ENCODE results near the gene GRK4.

GRK4 gene

DNA sequence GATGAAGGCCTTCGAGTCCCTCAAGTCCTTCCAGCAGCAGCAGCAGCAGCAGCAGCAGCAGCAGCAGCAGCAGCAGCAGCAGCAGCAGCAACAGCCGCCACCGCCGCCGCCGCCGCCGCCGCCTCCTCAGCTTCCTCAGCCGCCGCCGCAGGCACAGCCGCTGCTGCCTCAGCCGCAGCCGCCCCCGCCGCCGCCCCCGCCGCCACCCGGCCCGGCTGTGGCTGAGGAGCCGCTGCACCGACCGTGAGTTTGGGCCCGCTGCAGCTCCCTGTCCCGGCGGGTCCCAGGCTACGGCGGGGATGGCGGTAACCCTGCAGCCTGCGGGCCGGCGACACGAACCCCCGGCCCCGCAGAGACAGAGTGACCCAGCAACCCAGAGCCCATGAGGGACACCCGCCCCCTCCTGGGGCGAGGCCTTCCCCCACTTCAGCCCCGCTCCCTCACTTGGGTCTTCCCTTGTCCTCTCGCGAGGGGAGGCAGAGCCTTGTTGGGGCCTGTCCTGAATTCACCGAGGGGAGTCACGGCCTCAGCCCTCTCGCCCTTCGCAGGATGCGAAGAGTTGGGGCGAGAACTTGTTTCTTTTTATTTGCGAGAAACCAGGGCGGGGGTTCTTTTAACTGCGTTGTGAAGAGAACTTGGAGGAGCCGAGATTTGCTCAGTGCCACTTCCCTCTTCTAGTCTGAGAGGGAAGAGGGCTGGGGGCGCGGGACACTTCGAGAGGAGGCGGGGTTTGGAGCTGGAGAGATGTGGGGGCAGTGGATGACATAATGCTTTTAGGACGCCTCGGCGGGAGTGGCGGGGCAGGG is 111.7 kb downstream of the GRK4 start:
- DNase-seq = peak; percentile 20 to 42

DNA sequence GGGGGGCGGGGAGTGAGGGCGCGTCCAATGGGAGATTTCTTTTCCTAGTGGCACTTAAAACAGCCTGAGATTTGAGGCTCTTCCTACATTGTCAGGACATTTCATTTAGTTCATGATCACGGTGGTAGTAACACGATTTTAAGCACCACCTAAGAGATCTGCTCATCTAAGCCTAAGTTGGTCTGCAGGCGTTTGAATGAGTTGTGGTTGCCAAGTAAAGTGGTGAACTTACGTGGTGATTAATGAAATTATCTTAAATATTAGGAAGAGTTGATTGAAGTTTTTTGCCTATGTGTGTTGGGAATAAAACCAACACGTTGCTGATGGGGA is 112.2 kb downstream of the GRK4 start:
- DNase-seq = no peak

DNA sequence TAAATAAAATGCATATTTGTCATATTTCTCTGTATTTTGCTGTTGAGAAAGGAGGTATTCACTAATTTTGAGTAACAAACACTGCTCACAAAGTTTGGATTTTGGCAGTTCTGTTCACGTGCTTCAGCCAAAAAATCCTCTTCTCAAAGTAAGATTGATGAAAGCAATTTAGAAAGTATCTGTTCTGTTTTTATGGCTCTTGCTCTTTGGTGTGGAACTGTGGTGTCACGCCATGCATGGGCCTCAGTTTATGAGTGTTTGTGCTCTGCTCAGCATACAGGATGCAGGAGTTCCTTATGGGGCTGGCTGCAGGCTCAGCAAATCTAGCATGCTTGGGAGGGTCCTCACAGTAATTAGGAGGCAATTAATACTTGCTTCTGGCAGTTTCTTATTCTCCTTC is 114.4 kb downstream of the GRK4 start:
- no peak for DNase-seq

DNA sequence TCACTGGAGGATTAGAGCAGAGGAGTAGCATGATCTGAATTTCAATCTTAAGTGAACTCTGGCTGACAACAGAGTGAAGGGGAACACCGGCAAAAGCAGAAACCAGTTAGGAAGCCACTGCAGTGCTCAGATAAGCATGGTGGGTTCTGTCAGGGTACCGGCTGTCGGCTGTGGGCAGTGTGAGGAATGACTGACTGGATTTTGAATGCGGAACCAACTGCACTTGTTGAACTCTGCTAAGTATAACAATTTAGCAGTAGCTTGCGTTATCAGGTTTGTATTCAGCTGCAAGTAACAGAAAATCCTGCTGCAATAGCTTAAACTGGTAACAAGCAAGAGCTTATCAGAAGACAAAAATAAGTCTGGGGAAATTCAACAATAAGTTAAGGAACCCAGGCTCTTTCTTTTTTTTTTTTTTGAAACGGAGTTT is 116.3 kb downstream of the GRK4 start:
- DNase-seq = no peak

DNA sequence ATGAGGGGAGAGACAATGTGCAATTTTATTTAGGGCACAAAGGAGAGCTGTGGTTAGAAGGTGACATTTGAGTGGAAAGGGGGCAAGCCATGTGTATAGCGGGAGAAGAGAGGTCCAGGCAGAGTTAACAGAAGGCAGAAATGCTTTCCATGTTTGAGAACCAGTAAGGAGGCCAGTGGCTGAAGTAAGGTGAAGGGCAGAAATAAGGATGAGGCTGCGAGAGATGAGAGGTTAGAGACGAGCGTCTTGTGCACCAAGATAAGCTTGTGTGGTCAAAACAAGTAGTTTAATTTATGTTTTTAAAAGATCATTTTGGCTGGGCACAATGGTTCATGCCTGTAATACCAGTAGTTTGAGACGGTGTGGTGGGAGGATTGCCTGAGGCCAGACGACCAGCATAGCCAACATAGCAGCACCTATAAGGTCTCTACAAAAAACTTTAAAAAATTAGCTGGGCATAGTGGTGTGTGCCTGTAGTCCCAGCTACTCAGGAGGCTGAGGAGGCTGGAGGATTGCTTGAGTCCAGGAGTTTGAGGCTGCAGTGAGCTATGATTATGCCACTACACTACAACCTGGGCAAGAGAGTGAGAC is 119.6 kb downstream of the GRK4 start:
- no peak for DNase-seq

DNA sequence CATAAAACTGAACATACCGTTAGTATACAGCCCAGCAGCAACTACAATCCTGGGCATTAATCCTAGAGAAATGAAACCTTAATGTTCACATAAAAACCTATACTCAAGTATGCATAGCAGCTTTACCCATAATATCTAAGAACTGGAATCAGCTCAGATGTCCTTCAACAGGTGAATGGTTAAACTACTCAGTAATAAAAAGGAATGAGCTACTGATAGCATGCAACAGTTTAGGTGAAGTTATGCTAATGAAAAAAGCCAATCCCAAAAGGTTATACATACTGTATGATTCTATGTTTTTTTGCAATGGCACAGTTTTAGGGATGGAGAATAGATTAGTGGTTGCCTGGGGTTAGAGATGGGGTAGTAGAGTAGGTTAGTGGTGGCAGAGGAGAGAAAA is 120.4 kb downstream of the GRK4 start:
- no peak for DNase-seq

DNA sequence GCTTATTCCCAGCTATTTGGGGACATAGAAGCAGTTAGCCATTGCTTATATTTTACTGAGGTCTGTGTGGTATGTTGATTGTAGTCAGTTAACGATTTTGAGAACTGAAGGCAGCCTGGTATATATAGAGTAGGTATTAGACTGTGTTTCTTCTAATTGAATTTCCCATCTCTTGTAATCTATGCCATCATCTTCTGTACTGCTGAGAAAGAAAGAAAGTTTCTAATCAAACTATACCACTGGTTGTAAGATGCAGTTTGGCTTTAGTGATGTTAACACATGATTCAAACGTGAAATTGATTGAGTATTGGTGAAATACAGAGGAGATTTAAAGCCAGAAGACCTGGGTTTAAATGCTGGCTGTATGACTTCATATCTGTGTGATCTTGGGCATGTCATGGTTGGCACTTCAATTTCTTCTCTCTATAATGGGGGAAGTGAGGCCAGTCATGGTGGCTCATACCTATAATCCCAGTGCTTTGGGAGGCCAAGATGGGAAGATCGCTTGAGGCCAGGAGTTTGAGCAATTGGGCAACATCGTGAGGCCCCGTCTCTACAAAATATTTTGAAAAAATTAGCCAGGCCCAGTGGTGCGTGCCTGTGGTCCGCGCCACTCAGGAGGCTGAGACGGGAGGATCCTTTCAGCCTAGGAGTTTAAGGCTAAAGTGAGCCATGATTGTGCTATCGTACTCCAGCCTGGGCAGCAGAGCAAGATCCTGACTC is 122.7 kb downstream of the GRK4 start:
- DNase-seq = no peak

DNA sequence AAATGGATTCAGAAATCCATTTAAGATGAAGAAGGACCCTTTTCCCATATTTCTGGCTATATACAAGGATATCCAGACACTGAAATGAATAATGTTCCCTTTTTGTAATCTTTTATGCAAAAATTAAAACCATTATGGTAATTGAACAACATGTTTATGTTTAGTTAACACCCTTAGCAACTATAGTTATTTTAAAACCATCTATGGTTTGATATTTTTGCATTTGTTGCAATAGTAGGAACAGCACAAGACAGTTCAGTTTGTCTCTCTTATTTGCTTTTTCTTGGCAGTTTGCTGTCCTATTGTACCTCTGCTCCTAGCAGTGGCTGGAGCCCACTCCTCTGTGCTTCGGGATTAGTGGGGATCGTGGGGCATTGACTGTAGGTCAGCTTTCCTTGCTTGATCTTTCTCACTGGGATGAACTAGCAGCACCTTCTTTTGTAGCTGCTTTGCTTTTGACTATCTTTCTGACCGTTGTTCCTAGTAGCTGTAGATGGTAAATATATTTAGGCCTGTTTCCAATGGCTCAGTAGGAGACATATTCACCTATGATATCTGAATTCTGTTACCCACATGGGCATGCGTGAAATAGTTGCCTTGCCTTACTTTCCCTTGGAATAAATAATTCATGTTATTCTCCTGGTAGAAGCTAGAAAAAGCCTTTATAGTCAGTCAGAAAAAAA is 123.9 kb downstream of the GRK4 start:
- DNase-seq = no peak

All from NCI-H1930 (cell line).